GM18867 (cell line): Measurements from ENCODE around the gene TLDC2.
"Not testable (repeated sequence)": the region's sequence is repeated elsewhere in the genome, so short reads cannot be mapped to it uniquely, and the experiment has no call there.

Experiments used
- ATAC-seq: cut with Tn5 transposase; IDR thresholded peaks from one replicate; pipeline ENCODE4 v1.9.1; 2021; ENCODE audit warnings: mild to moderate bottlenecking, moderate library complexity; ENCODE audit not compliant: unreplicated experiment

TLDC2 gene

DNA sequence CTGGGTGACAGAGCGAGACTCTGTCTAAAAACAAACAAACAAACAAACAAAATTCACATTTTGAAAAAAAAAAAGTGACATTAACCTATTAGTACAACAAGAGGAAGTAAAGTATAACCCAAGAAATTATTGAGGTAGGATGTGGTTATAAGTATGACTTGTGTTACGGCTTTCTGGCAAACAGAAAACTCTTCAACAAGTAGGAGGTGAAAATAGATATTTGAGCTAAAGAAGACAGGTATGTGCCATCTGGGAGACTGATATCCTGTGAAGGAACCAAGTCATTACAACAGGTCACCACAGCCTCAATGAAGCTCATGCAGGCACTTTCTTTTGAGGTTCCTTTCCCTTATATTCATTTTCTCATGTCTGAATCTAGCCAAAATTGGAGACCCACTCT lies 28.8 kb downstream of the TLDC2 start:
- no peak for ATAC-seq

DNA sequence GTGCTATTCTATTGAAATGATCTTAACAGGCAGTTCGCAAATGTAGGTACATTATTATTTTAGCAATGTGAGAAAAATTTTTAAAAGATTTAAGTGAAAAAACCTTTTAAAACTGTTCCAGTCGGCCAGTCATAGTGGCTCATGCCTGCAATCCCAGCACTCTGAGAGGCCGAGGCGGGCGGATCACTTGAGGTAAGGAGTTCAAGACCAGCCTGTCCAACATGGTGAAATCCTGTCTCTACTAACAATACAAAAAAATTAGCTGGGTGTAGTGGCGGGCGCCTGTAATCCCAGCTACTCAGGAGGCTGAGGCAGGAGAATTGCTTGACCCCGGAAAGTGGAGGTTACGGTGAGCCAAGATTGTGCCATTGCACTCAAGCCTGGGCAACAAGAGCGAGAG lies 29.6 kb downstream of the TLDC2 start:
- not testable (repeated sequence) for ATAC-seq

DNA sequence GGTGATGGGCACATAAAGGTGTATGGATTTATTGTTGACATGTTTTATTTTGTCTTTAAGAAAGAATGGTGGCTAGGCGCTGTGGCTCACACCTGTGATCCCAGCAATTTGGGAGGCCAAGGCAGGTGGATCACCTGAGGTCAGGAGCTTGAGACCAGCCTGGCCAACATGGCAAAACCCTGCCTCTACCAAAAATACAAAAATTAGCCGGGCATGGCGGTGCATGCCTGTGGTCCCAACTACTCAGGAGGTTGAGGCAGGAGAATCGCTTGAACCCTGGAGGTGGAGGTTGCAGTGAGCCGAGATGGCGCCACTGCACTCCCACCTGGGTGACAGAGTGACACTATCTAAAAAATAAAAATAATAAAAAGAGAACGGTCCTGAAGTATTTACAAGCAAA lies 30.1 kb downstream of the TLDC2 start:
- not testable (repeated sequence) for ATAC-seq

DNA sequence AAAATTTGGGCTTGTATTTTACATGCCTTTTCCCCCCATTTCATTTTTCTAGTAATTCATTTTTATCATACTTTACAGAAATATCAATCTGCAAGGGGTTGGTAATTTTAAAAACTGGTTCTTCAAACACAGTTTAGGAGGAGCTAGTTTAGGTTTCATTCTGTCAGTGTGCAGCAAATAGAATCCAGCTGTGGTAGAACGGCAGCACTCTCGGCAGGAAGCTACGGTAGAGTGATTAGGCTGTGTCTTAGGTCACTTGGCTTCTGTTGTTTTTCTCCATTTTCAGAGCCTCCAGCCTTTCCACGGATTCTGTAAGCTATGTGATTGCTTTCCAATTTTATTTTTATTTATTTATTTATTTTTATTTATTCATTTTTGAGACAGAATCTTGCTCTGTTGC lies 32.7 kb downstream of the TLDC2 start:
- no peak for ATAC-seq

- no peak for ATAC-seq
These were observed 40.3 kb downstream of the TLDC2 start for GRCh38 chr20:36916199-36916598.

DNA sequence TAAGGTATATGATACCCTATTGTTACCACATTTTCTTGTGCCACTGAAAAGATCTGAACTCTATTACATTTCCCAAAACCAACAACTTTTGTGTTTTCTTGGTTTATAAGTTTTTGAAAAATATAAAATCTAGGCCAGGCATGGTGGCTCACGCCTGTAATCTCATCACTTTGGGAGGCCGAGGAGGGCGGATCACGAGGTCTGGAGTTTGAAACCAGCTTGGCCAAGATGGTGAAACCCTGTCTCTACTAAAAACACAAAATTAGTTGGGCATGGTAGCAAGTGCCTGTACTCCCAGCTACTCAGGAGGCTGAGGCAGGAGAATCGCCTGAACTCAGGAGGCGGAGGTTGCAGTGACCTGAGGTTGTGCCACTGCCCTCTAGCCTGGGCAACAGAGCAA lies 41.3 kb downstream of the TLDC2 start:
- no peak for ATAC-seq

- ATAC-seq, result no peak
These were observed 42.0 kb downstream of the TLDC2 start for GRCh38 chr20:36917943-36918342.

DNA sequence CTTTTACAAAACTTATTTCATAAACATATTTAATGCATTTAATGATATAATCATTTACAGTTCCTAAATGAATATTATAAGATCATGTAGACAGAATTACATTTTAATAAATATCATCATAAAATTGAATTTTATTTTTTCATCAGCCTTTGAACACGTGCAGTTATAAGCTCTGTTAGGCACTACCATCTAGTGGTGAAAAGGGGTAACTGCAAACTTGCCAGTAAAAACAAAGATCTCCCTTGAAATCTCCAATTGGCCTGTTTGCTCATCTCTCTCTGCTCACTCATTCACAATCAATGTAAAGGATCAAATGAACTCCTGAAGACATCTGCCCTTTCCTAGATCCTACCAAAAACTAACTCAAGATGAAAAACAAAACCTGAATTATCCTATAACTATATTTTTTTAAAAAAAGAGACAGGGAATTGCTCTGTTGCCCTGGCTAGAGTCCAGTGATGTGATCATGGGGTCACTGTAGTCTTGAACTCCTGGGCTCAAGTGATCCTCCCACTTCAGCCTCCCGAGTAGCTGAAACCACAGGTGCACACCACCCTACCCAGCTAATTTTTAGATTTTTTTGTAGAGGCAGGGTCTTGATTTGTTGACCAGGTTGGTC lies 43.9 kb downstream of the TLDC2 start:
- no peak for ATAC-seq

DNA sequence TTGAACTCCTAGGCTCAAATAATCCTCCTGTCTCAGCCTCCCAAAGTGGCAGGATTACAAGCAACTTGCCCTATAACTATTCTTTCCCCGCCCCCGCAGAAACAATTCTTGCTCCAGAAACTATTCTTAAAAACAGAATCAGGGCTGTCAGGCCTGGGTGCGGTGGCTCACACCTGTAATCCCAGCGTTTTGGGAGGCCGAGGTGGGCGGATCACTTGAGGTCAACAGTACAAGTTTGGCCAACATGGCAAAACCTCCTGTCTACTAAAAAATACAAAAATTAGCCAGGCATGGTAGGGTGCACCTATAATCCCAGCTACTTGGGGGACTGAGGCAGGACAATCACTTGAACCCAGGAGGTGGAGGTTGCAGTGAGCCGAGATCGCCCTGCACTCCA lies 44.4 kb downstream of the TLDC2 start:
- ATAC-seq, result no peak

- no peak for ATAC-seq
These were observed 48.5 kb downstream of the TLDC2 start for GRCh38 chr20:36924167-36925045.

DNA sequence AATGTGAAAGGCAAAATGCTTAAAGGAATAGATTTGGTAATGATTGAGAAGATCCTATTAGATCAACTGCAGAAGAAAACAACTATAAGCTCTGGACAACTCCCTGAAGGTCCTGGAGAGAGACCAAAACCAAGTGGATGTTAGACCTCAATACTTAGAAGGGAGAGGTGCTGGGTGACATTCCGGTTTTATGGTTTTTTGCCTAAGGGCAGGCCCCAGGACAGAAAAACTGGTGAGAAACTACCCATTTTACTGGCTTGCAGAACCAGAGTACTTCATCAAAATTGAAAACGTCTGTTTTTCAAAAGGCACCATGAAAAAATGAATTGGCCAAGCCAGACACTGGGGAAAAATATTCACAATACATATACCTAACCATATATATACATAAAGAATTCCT lies 49.3 kb downstream of the TLDC2 start:
- ATAC-seq, result no peak

DNA sequence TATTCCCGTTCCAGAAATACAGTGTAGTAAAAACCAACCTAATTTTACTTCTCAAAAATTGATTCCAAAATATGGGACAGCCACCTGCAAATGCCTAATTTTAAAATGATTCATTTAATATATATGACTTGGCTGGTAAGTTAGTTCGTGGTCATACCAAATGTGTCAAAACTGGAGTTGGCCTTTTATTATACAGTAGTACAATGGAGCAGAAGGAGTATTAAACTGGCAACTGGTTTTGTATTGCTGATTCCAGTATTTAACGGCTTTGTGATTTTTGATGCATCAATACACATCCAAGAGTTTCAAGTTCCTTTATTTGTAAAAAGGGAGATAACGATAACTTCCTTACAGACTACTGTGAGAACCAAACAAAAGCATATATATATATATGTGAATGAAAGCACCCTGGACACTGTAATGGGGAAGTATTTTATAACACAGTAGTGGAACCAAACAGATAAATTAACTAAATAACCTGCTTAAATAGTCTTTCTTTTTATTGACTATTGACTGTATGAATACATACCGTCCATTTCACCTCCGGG lies 50.8 kb downstream of the TLDC2 start:
- no peak for ATAC-seq

- no peak for ATAC-seq
These were observed 51.8 kb downstream of the TLDC2 start for GRCh38 chr20:36927704-36928103.

DNA sequence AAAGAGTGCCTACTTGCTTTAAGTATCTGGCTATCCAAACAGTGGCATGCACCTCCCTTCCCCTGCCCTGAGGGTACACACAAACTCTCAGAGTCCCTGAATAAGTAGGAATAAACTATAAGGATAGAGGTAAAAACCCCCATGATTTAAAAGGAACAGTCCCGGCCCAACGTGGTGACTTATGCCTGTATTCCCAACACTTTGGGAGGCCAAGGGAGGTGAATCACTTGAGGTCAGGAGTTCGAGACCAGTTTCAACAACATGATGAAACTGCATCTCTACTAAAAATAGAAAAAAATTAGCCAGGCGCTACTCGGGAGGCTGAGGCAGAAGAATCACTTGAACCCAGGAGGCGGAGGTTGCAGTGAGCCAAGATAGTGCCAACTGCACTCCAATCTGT lies 53.4 kb downstream of the TLDC2 start:
- ATAC-seq, result no peak

GRCh38 chr20:36929691-36930090 lies 53.8 kb downstream of the TLDC2 start:
- no peak for ATAC-seq

DNA sequence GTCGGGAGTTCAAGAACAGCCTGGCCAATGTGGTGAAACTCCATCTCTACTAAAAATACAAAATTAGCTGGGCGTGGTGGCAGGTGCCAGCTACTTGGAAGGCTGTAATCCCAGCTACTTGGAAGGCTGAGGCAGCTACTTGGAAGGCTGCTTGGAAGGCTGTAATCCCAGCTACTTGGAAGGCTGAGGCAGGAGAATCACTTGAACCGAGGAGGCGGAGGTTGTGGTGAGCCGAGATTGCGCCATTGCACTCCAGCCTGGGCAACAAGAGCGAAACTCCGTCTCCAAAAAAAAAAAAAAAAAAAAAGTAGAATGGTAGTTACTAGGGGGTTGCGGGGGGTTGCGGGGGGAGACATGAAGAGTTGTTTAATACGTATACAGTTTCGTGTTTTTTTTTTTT lies 56.1 kb downstream of the TLDC2 start:
- not testable (repeated sequence) for ATAC-seq

DNA sequence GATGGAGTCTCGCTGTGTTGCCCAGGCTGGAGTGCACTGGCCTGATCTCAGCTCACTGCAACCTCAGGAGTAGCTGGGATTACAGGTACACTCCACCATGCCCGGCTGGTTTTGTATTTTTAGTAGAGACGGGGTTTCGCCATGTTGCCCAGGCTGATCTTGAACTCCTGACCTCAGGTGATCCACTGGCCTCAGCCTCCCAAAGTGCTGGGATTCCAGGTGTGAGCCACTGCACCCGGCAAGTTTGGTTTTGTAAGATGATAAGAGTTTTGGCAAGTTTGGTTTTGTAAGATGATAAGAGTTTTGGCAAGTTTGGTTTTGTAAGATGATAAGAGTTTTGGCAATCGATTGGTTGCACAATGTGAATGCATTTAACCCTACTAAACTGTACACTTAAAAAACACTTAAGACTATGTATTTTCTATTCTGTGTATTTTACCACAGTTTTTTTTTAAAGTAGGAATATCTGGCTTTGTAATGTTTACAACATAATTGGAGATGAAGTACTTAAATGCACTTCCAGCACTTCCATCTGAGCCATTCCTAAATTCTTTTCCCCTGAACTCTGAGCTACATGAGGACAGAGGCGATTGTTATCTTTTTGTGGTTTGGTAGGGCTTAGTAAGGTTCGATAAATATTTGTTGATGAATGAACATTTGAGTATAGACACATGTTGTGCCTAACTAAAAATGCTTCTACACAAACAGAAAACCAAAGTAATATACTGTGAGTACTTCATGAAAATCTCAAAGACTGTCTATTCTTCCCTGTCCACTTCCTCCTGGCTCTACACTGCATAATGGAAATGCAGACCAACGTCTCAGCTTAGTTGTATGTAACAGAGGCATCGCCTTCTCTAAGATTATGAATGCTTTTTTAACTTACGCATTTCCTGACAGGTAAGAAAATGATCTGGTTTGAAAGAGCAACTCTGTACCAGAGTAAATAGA lies 56.8 kb downstream of the TLDC2 start:
- ATAC-seq, result no peak

DNA sequence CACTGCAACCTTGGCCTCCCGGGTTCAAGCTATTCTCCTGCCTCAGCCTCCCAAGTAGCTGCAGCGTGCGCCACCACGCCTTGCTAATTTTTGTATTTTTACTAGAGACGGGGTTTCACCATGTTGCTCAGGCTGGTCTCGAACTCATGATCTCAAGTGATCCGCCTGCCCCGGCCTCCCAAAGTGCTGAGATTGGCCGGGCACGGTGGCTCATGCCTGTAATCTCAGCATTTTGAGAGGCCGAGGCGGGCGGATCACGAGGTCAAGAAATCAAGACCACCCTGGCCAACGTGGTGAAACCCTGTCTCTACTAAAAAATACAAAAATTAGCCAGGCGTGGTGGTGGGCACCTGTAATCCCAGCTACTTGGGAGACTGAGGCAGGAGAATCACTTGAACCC lies 57.6 kb downstream of the TLDC2 start:
- not testable (repeated sequence) for ATAC-seq

DNA sequence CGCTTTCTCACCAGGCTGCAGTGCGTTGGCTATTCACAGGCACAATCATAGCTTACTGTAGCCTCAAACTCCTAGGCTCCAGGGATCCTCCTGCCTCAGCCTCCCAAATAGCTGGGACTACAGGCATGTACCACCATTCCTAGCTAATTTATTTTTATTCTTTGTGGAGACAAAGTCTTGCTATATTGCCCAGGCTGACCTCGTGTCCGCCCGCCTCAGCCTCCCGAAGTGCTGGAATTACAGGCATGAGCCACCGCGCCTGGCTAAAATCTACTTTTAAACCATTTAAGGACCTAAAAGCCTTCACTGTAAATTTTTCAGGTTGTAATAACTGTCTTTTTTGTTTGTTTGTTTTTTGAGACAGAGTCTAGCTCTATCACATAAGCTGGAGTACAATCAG lies 60.4 kb downstream of the TLDC2 start:
- ATAC-seq, result no peak

DNA sequence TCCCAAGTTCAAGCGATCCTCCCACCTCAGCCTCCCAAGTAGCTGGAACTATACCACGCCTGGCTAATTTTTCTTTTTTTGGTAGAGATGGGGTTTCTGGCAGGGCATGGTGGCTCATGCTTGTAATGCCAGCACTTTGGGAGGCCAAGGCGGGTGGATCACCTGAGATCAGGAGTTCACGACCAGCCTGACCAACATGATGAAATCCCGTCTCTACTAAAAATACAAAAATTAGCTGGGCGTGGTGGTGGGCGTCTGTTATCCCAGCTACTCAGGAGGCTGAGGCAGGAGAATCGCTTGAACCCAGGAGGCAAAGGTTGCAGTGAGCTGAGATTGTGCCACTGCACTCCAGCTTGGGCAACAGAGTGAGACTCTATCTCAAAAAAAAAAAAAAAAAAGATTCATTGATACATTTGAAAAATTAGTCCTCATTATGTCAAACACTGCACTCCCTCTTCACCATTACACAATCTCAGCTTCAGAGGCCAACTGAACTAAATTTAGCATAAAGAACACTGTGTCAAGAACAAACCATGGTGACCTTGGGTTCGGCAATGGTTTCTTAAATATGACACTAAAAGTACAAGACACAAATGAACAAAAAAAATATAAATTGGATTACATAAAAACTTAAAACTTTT lies 60.9 kb downstream of the TLDC2 start:
- ATAC-seq, result not testable (repeated sequence)

- no peak for ATAC-seq
These were observed 61.4 kb downstream of the TLDC2 start for GRCh38 chr20:36937402-36937770.
